Keratinocyte (primary cell): Measurements from ENCODE around the gene PDZD2. TPM values are rescaled to one million over a fixed set of nuclear protein-coding genes. Genes with fewer than 3 reads are reported as not detected.

Source experiments
- DNase-seq: peaks from one replicate; pipeline ENCODE4 v3.0.0-alpha.2; 2011; ENCODE audit warnings: low read depth, missing footprints, low spot score
- FAIRE-seq: peaks from 2 replicates; lab custom pipeline; 2011; peaks lifted over from hg19 to GRCh38; lab: Jason Lieb, UNC
- H2AFZ ChIP-seq: 2 replicates; pipeline ENCODE4 v1.6.0; 2012; ENCODE audit warnings: low read length, control low read depth, inconsistent platforms; ENCODE audit not compliant: control insufficient read depth
- H3K27ac ChIP-seq: 2 replicates; pipeline ENCODE4 v1.5.1; 2011; ENCODE audit warnings: low read length; ENCODE audit not compliant: control insufficient read depth, insufficient read depth
- H3K27me3 ChIP-seq: 3 replicates; pipeline ENCODE4 v1.6.0; 2011; ENCODE audit warnings: low read length; ENCODE audit not compliant: control insufficient read depth, insufficient read depth; ENCODE audit errors: extremely low read depth
- H3K36me3 ChIP-seq, 2 experiments: 2 replicates in 1 of 2; 3 replicates in 1 of 2; pipeline ENCODE4 v1.5.1; 2011; ENCODE audit warnings: low read length in 2 of 2, mild to moderate bottlenecking in 1 of 2; ENCODE audit not compliant: control insufficient read depth in 2 of 2, insufficient read depth in 2 of 2; ENCODE audit errors: extremely low read depth in 1 of 2
- H3K4me1 ChIP-seq: 3 replicates; pipeline ENCODE4 v1.5.1; 2011; ENCODE audit warnings: low read length; ENCODE audit not compliant: control insufficient read depth, insufficient read depth; ENCODE audit errors: extremely low read depth
- H3K4me2 ChIP-seq: 3 replicates; pipeline ENCODE4 v1.6.0; 2011; ENCODE audit warnings: low read depth, low read length; ENCODE audit not compliant: control insufficient read depth, insufficient read depth; ENCODE audit errors: extremely low read depth
- H3K4me3 ChIP-seq, 3 experiments: fragments of 200-600 bp in 1 of 3; sonication (generic) in 1 of 3; 2 replicates in 2 of 3; 3 replicates in 1 of 3; pipeline ENCODE4 v1.5.1; 2011 to 2016; ENCODE audit warnings: low read length in 3 of 3, mild to moderate bottlenecking in 3 of 3, control low read depth in 2 of 3, inconsistent platforms in 1 of 3, low read depth in 1 of 3, mixed read lengths in 1 of 3, mixed run types in 1 of 3, moderate library complexity in 1 of 3; ENCODE audit not compliant: control insufficient read depth in 2 of 3, insufficient read depth in 2 of 3; ENCODE audit errors: extremely low read depth in 1 of 3
- H3K79me2 ChIP-seq: 2 replicates; pipeline ENCODE4 v1.6.0; 2012; ENCODE audit warnings: low read length; ENCODE audit not compliant: control insufficient read depth, insufficient read depth
- H3K9ac ChIP-seq: 3 replicates; pipeline ENCODE4 v1.6.0; 2011; ENCODE audit warnings: low read length; ENCODE audit not compliant: control insufficient read depth, insufficient read depth; ENCODE audit errors: extremely low read depth
- H3K9me1 ChIP-seq: 3 replicates; pipeline ENCODE4 v1.6.0; 2011; ENCODE audit warnings: low read length; ENCODE audit not compliant: control insufficient read depth, insufficient read depth; ENCODE audit errors: extremely low read depth
- H3K9me3 ChIP-seq: 2 replicates; pipeline ENCODE4 v1.5.1; 2012; ENCODE audit warnings: low read depth, low read length; ENCODE audit not compliant: control insufficient read depth
- H4K20me1 ChIP-seq: 3 replicates; pipeline ENCODE4 v1.6.0; 2011; ENCODE audit warnings: low read length; ENCODE audit not compliant: control insufficient read depth, insufficient read depth; ENCODE audit errors: extremely low read depth
- EZH2 ChIP-seq: IDR thresholded peaks from one replicate; pipeline ENCODE4 v1.6.1; 2012; ENCODE audit warnings: inconsistent platforms, mild to moderate bottlenecking, low read length, moderate library complexity
- dilution Hi-C: fragments of 300-500 bp; cut with MboI; formaldehyde crosslinking; loops from one replicate; pipeline ENCODE4 v1.7.0; 2020; ENCODE audit warnings: low sequenced_read_pairs; ENCODE audit not compliant: extremely low pct_ligation_motif_present
- polyA plus RNA-seq, 5 experiments: library from polyadenylated mRNA; depleted of rRNA in 3 of 5; stranded (reverse) in 3 of 5; stranded (forward) in 1 of 5; unstranded in 1 of 5; fragments of >200 nt; gene quantifications; 1 replicate in 1 of 5; 2 replicates in 3 of 5; 3 replicates in 1 of 5; pipeline versions ENCODE4 v1.2.1 to v1.2.3, GENCODE V29; 2011 to 2012; ENCODE audit warnings: missing spikeins in 2 of 5, low read depth in 1 of 5, low replicate concordance in 1 of 5
- TF ChIP-seq, protein P1 (sequence below), 3 experiments: IDR thresholded peaks in 1 of 3; conservative IDR thresholded peaks in 1 of 3; optimal IDR thresholded peaks in 1 of 3; 2 replicates in 2 of 3; 3 replicates in 1 of 3; pipeline versions ENCODE3 to v1.5.1; 2011; ENCODE audit warnings: low read length in 3 of 3, mild to moderate bottlenecking in 3 of 3, moderate library complexity in 2 of 3, control low read depth in 1 of 3, inconsistent platforms in 1 of 3; ENCODE audit not compliant: insufficient read depth in 2 of 3; ENCODE audit errors: extremely low read depth in 1 of 3

PDZD2 gene
- polyA plus RNA-seq, 1 donor (not counting 4 experiments of a cell fraction or from before 2014, with no cell fraction given), result 7.3 TPM

DNA sequence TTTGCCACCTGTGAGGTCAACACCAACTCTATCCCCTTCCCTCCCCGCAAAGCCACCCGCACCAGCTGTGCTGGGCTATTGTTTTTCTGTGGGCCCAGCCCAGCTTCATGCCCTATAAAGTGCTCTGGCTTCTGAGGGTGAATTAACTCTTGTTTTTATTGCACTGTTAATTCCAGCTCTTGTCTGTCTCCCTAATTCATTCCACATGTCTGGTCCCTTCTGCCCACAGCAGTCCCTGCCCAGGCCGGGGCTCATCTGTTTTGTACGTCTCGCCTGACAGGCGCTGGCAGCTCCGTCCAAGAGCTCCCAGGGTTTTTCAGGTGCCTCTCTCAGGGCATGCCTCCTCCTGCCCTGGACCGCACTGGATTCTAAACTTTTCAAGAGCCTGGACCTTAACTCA, 118.9 kb downstream of the PDZD2 start:
- no peaks in the 10 kb centered on the region for H3K9me1 ChIP-seq
- FAIRE-seq, result no peak
- no peak overlapping the region for H3K27ac ChIP-seq
- no peak overlapping the region for H3K4me3 ChIP-seq
- H3K79me2 ChIP-seq, result no peaks in the 10 kb centered on the region
- H3K27me3 ChIP-seq, result no peaks in the 10 kb centered on the region
- no peaks in the 10 kb centered on the region for H3K4me1 ChIP-seq
- peak overlapping the region; percentile 5 for H2AFZ ChIP-seq
- H3K4me2 ChIP-seq, result no peak overlapping the region
- no peak for DNase-seq
- TF ChIP-seq, protein P1, sequence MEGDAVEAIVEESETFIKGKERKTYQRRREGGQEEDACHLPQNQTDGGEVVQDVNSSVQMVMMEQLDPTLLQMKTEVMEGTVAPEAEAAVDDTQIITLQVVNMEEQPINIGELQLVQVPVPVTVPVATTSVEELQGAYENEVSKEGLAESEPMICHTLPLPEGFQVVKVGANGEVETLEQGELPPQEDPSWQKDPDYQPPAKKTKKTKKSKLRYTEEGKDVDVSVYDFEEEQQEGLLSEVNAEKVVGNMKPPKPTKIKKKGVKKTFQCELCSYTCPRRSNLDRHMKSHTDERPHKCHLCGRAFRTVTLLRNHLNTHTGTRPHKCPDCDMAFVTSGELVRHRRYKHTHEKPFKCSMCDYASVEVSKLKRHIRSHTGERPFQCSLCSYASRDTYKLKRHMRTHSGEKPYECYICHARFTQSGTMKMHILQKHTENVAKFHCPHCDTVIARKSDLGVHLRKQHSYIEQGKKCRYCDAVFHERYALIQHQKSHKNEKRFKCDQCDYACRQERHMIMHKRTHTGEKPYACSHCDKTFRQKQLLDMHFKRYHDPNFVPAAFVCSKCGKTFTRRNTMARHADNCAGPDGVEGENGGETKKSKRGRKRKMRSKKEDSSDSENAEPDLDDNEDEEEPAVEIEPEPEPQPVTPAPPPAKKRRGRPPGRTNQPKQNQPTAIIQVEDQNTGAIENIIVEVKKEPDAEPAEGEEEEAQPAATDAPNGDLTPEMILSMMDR (optimal IDR thresholded peaks at IDR 0.05 in 1 of 3, IDR thresholded peaks at IDR 0.05 in 1 of 3, conservative IDR thresholded peaks at IDR 0.05 in 1 of 3; ENCODE audit: extremely low read depth in 1 of 3, insufficient read depth in 2 of 3, low read length in 3 of 3), result no peak
- no peak for TF ChIP-seq EZH2
- no peaks in the 10 kb centered on the region for H3K36me3 ChIP-seq
- dilution Hi-C loops, result no loop called here
- H3K9me3 ChIP-seq, result no peaks in the 10 kb centered on the region
- no peak overlapping the region for H3K9ac ChIP-seq
- no peaks in the 10 kb centered on the region for H4K20me1 ChIP-seq

- H3K4me3 ChIP-seq, result no peak overlapping the region
- no peaks in the 10 kb centered on the region for H3K79me2 ChIP-seq
- no peak for TF ChIP-seq EZH2
- no peaks in the 10 kb centered on the region for H3K9me3 ChIP-seq
- H3K27me3 ChIP-seq, result no peaks in the 10 kb centered on the region
- no peaks in the 10 kb centered on the region for H3K9me1 ChIP-seq
- H4K20me1 ChIP-seq, result no peaks in the 10 kb centered on the region
- no peak overlapping the region for H2AFZ ChIP-seq
- DNase-seq (no peak), FAIRE-seq (no peak)
- no peak overlapping the region for H3K27ac ChIP-seq
- dilution Hi-C loops, result no loop called here
- H3K36me3 ChIP-seq, result no peaks in the 10 kb centered on the region
- H3K4me2 ChIP-seq, result no peak overlapping the region
- H3K4me1 ChIP-seq, result no peaks in the 10 kb centered on the region
- no peak overlapping the region for H3K9ac ChIP-seq
These were observed 120.0 kb downstream of the PDZD2 start for GRCh38 chr5:31758803-31759425.

GRCh38 chr5:31759925-31760324, 121.0 kb downstream of the PDZD2 start:
- TF ChIP-seq, protein P1 (optimal IDR thresholded peaks at IDR 0.05 in 1 of 3, IDR thresholded peaks at IDR 0.05 in 1 of 3, conservative IDR thresholded peaks at IDR 0.05 in 1 of 3; ENCODE audit: extremely low read depth in 1 of 3, insufficient read depth in 2 of 3, low read length in 3 of 3), result no peak
- TF ChIP-seq EZH2, result no peak
- Histone ChIP-seq H3K4me3 (no peak overlapping the region), H3K79me2 (no peaks in the 10 kb centered on the region), H3K4me2 (no peak overlapping the region), H3K36me3 (no peaks in the 10 kb centered on the region), H4K20me1 (no peaks in the 10 kb centered on the region), H3K9me3 (no peaks in the 10 kb centered on the region), H2AFZ (no peak overlapping the region), H3K27ac (no peak overlapping the region), H3K27me3 (no peaks in the 10 kb centered on the region), H3K9me1 (no peaks in the 10 kb centered on the region), H3K4me1 (no peaks in the 10 kb centered on the region), H3K9ac (no peak overlapping the region)
- DNase-seq, result no peak
- no peak for FAIRE-seq
- dilution Hi-C loops, result no loop called here
